ENCODE measurements around the gene OGFRL1.

Gene OGFRL1

DNA sequence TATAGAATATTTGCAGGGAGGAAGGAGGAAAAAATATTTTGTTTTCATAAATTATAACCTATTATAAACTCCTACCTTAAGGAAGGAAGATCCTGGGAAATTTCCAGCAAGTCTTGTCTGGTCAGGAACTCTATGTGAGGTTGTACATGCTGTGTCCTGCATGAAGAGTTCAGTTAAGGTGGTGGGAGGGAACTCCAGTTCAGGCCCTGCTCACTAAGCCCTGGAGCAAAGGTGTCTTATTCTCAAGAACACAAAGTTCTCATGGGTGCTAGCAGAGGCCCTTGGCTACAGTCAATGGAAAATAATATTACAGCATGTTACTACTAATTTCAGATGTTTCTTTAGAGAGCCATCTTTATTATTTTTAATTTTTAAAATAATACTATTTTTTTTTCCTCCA, 3.8 kb upstream of the OGFRL1 start:
- TF ChIP-seq, protein P1, sequence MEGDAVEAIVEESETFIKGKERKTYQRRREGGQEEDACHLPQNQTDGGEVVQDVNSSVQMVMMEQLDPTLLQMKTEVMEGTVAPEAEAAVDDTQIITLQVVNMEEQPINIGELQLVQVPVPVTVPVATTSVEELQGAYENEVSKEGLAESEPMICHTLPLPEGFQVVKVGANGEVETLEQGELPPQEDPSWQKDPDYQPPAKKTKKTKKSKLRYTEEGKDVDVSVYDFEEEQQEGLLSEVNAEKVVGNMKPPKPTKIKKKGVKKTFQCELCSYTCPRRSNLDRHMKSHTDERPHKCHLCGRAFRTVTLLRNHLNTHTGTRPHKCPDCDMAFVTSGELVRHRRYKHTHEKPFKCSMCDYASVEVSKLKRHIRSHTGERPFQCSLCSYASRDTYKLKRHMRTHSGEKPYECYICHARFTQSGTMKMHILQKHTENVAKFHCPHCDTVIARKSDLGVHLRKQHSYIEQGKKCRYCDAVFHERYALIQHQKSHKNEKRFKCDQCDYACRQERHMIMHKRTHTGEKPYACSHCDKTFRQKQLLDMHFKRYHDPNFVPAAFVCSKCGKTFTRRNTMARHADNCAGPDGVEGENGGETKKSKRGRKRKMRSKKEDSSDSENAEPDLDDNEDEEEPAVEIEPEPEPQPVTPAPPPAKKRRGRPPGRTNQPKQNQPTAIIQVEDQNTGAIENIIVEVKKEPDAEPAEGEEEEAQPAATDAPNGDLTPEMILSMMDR (IDR thresholded peaks at IDR 0.05; ENCODE audit: insufficient read depth, low read depth, low read length, missing control alignments), result no peak
- no peak overlapping the region for H3K4me3 ChIP-seq (ENCODE audit: low read length)
- DNase-seq (ENCODE audit: low read depth), result peak; percentile 91

DNA sequence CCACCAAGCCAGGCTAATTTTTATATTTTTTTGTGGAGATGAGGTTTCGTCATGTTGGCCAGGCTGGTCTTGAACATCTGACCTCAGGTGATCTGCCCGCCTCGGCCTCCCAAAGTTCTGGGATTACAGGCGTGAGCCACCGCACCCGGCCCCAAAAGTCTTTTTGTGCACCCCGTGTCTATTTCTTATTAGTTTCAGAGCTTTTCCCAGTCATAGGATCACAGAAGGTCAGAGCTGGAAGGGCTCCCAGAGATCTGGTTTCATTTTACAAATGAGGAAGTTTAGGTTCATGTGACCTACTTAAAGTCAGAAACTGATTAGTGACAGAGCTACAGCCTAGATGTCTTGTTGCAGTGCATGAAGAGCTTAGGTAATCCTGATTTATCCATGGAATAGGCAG, 1.6 kb upstream of the OGFRL1 start:
- DNase-seq (ENCODE audit: low read depth), result no peak

DNA sequence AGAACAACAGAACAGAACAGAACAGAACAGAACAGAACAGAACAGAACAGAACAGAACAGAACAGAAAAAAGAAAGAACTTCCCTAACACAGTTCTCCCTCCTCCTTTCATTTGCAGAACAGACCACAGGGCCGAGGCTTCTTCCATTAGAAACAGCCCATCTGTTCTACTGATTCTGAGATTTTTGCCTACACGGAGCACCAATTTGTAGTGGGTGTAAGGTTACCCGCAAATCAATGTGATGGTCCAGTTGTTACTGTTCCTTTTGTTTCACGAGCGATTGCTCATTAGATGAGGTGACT, 734 bp upstream of the OGFRL1 start:
- DNase-seq (ENCODE audit: low read depth), result no peak
- H3K4me3 ChIP-seq (ENCODE audit: low read length), result peak overlapping the region; percentile 55
- TF ChIP-seq, protein P1 (IDR thresholded peaks at IDR 0.05; ENCODE audit: insufficient read depth, low read depth, low read length, missing control alignments), result no peak

More for the DNA sequence above, 1.6 kb upstream of the OGFRL1 start:
- TF ChIP-seq, protein P1 (IDR thresholded peaks at IDR 0.05; ENCODE audit: insufficient read depth, low read depth, low read length, missing control alignments), result no peak
- H3K4me3 ChIP-seq (ENCODE audit: low read length), result no peak overlapping the region

DNA sequence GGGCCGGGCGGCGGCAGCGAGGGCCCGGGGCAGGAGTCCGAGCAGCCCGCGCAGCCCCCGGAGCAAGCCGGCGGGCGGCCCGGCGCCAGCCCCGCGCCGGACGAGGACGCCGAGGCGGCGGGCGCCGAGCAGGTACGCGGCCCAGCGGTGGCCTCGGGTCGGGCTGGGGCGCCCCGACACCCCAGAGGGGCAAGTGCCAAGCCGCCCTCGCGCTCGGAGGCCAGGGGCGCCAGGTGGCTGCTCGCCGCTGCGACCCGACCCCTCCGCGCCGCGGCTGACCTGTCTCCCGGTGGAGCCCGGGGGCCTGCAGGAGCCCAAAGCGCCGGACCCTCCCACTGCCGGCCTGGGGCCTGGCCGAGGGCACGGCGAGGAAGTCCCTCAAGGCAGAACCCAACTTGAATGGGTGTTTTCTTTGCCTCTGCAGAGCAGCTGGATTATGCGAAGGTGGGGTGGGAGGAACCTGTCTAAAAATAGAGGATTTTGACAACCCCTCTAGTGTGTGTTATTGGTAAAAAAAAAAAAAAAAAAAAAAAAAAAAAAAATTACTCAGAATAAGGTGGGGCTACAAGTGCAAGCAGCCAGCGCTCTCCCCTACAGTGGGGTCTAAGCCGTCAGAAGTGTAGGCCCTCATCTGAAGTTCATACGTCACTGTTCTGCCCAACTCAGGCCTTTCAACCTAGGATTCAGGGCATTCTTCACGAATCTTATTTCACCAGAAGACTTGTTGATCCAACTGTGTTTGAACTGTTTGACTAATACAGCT, 609 bp downstream of the OGFRL1 start:
- TF ChIP-seq, protein P1 (IDR thresholded peaks at IDR 0.05; ENCODE audit: insufficient read depth, low read depth, low read length, missing control alignments), result no peak
- peak; percentile 33 for DNase-seq (ENCODE audit: low read depth)
- peak overlapping the region; percentile 77 for H3K4me3 ChIP-seq (ENCODE audit: low read length)

DNA sequence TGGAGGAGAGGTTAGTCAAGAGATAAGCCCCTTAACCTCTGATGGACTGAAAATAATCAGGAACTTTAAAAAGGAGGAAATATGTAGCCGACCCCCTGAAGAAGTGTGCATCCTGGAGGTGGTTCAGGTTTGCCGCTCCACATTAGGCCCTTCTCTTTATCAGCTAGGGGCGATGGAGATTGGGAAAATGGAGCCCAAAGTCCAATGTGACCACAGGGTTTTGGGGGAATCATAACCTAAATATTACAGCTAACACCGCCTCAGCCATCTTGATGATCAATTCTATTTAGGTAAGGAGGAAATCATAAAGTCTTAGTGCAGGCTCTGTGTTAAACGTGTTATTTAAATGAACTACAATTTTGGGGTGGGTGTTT, 1.2 kb downstream of the OGFRL1 start:
- peak overlapping the region; percentile 77 for H3K4me3 ChIP-seq (ENCODE audit: low read length)
- DNase-seq (ENCODE audit: low read depth), result no peak
- TF ChIP-seq, protein P1 (IDR thresholded peaks at IDR 0.05; ENCODE audit: insufficient read depth, low read depth, low read length, missing control alignments), result no peak

DNA sequence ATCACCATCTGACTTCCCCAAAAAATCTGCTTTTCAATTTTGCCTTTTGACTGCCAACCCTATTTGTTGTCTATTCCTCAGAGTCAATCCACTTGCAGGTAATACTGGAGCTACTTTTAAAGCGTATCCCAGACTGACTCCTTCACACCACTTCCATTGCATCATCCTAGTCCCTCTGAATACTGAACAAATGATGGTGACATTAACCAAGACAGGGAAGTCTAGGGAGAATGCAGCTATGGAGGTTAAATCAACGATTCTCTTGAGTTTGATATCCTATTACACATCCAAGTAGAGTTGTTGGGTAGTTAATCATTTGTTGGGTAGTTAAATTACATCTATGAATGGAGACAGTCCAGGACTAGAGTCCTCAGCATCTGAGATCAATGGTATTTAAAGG, 2.0 kb downstream of the OGFRL1 start:
- TF ChIP-seq, protein P1 (IDR thresholded peaks at IDR 0.05; ENCODE audit: insufficient read depth, low read depth, low read length, missing control alignments), result no peak
- peak overlapping the region; percentile 77 for H3K4me3 ChIP-seq (ENCODE audit: low read length)
- DNase-seq (ENCODE audit: low read depth), result no peak

DNA sequence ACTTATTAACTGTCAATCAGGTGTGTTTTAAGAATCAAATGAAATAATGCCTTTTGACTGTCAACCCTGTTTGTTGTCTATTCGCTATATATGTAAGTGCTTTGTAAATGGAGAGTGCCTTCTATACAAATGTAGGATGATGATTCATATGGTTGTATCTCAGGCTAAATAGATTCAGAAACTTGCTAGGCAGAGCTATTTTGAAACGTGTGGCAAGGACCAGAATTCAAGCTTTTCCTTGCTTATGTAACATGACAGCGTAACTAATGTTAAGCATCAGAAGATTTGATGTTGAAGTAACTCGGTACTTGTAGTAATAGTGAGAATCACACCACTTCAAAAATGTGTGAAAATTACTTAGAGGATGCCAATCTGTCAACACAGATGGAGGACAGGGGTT, 3.4 kb downstream of the OGFRL1 start:
- DNase-seq (ENCODE audit: low read depth), result peak; percentile 56
- TF ChIP-seq, protein P1 (IDR thresholded peaks at IDR 0.05; ENCODE audit: insufficient read depth, low read depth, low read length, missing control alignments), result no peak
- H3K4me3 ChIP-seq (ENCODE audit: low read length), result peak overlapping the region; percentile 77
